H1 (cell line): ENCODE results near the gene XRCC6. TPM values are rescaled to one million over a fixed set of nuclear protein-coding genes. Genes with fewer than 3 reads are reported as not detected.
A peak's percentile ranks its signal among the peaks of the same experiment; 100 is the strongest.

Experiments used
- CTCF ChIA-PET: fragments of 300-600 bp; sonication (Branson Sonifier 250); formaldehyde crosslinking; loops from one replicate; lab custom pipeline; 2021; ENCODE audit not compliant: partially characterized antibody; lab: Charles Lee
- POLR2A ChIA-PET: fragments of 300-600 bp; sonication (Branson Sonifier 250); formaldehyde crosslinking; loops from one replicate; lab custom pipeline; 2021; ENCODE audit warnings: inconsistent platforms; ENCODE audit not compliant: partially characterized antibody; lab: Charles Lee
- DNase-seq, 2 experiments: peaks; one replicate each; pipeline versions ENCODE4 v3.0.0 to v3.0.0-alpha.2; 2010 to 2022; ENCODE audit warnings: low spot score in 2 of 2, low read depth in 1 of 2, mixed read lengths in 1 of 2
- FAIRE-seq: peaks from 2 replicates; lab custom pipeline; 2011; peaks lifted over from hg19 to GRCh38; lab: Jason Lieb, UNC
- H2AFZ ChIP-seq: 2 replicates; pipeline ENCODE4 v1.8.1; 2012; ENCODE audit warnings: low read length, inconsistent platforms
- H2AK5ac ChIP-seq: 2 replicates; pipeline ENCODE4 v1.6.1; 2013; ENCODE audit warnings: low read depth, low read length
- H2BK120ac ChIP-seq: replicated peaks from 2 replicates; pipeline ENCODE3; 2013; ENCODE audit warnings: low read depth, low read length, inconsistent platforms
- H2BK12ac ChIP-seq: 2 replicates; pipeline ENCODE4 v1.6.1; 2013; ENCODE audit warnings: low read depth, low read length
- H2BK15ac ChIP-seq: 2 replicates; pipeline ENCODE4 v1.6.1; 2013; ENCODE audit warnings: low read length
- H2BK20ac ChIP-seq: 2 replicates; pipeline ENCODE4 v1.6.1; 2013; ENCODE audit warnings: low read length
- H2BK5ac ChIP-seq: 2 replicates; pipeline ENCODE4 v1.6.1; 2013; ENCODE audit warnings: low read depth, low read length
- H3K14ac ChIP-seq: 2 replicates; pipeline ENCODE4 v1.6.1; 2013; ENCODE audit warnings: inconsistent platforms; ENCODE audit not compliant: insufficient read length
- H3K18ac ChIP-seq: 2 replicates; pipeline ENCODE4 v1.6.1; 2013; ENCODE audit warnings: low read length; ENCODE audit errors: extremely low read depth
- H3K23ac ChIP-seq: 2 replicates; pipeline ENCODE4 v1.6.1; 2013; ENCODE audit warnings: inconsistent platforms; ENCODE audit not compliant: insufficient read length
- H3K23me2 ChIP-seq: 2 replicates; pipeline ENCODE4 v1.6.1; 2013; ENCODE audit warnings: low read depth, low read length
- H3K27ac ChIP-seq: 2 replicates; pipeline ENCODE4 v1.6.1; 2011; ENCODE audit warnings: low read depth, low read length, inconsistent platforms
- H3K27me3 ChIP-seq, 4 experiments: replicated peaks in 1 of 4; 1 replicate in 1 of 4; 2 replicates in 3 of 4; pipeline versions ENCODE4 v1.6.1 to v1.8.1; 2011 to 2013; ENCODE audit warnings: low read length in 3 of 4, mild to moderate bottlenecking in 3 of 4, inconsistent platforms in 2 of 4, mixed read lengths in 2 of 4, moderate library complexity in 1 of 4; ENCODE audit not compliant: control insufficient read depth in 3 of 4, insufficient read depth in 3 of 4; ENCODE audit errors: extremely low read depth in 1 of 4
- H3K36me3 ChIP-seq, 4 experiments: 2 replicates each; pipeline versions ENCODE4 v1.6.1 to v1.8.1; 2011 to 2013; ENCODE audit warnings: mild to moderate bottlenecking in 4 of 4, low read length in 3 of 4, moderate library complexity in 2 of 4, control low read depth in 1 of 4, inconsistent platforms in 1 of 4; ENCODE audit not compliant: insufficient read depth in 4 of 4, control insufficient read depth in 2 of 4
- H3K4ac ChIP-seq: replicated peaks from 2 replicates; pipeline ENCODE3; 2013; ENCODE audit warnings: low read length, low read depth, mixed read lengths, inconsistent platforms; ENCODE audit not compliant: insufficient read length
- H3K4me1 ChIP-seq, 4 experiments: replicated peaks in 1 of 4; 1 replicate in 1 of 4; 2 replicates in 3 of 4; pipeline versions ENCODE4 v1.6.1 to v1.8.1; 2011 to 2013; ENCODE audit warnings: low read length in 3 of 4, inconsistent platforms in 2 of 4, mixed read lengths in 1 of 4; ENCODE audit not compliant: insufficient read depth in 4 of 4, control insufficient read depth in 3 of 4
- H3K4me2 ChIP-seq, 2 experiments: 2 replicates each; pipeline versions ENCODE4 v1.6.1 to v1.8.1; 2011 to 2013; ENCODE audit warnings: low read depth in 2 of 2, low read length in 2 of 2, control low read depth in 1 of 2, inconsistent platforms in 1 of 2, mild to moderate bottlenecking in 1 of 2; ENCODE audit not compliant: insufficient read depth in 1 of 2
- H3K4me3 ChIP-seq, 4 experiments: fragments of 200-600, 300-600 bp in 1 of 4; sonication (generic), shearing (Covaris generic), sonication (Bioruptor Twin) in 1 of 4; 2 replicates each; pipeline versions ENCODE4 v1.5.1 to v1.8.1; 2011 to 2016; ENCODE audit warnings: low read length in 4 of 4, low read depth in 3 of 4, control low read depth in 2 of 4, inconsistent platforms in 2 of 4, mild to moderate bottlenecking in 2 of 4, mixed read lengths in 1 of 4, moderate library complexity in 1 of 4; ENCODE audit not compliant: insufficient read depth in 2 of 4; ENCODE audit errors: extremely low read depth in 1 of 4
- H3K56ac ChIP-seq: replicated peaks from 2 replicates; pipeline ENCODE3; 2013; ENCODE audit warnings: low read depth, mild to moderate bottlenecking, mixed read lengths, low read length, inconsistent platforms; ENCODE audit not compliant: insufficient read length
- H3K79me1 ChIP-seq: 2 replicates; pipeline ENCODE4 v1.6.1; 2013; ENCODE audit warnings: low read depth, low read length, control low read depth
- H3K79me2 ChIP-seq, 2 experiments: 2 replicates each; pipeline versions ENCODE4 v1.6.1 to v1.8.1; 2012 to 2013; ENCODE audit warnings: low read length in 2 of 2, mild to moderate bottlenecking in 2 of 2, inconsistent platforms in 1 of 2; ENCODE audit not compliant: insufficient read depth in 2 of 2, control insufficient read depth in 1 of 2
- H3K9ac ChIP-seq, 4 experiments: replicated peaks in 1 of 4; 1 replicate in 1 of 4; 2 replicates in 3 of 4; pipeline versions ENCODE4 v1.6.1 to v1.8.1; 2011 to 2013; ENCODE audit warnings: low read depth in 3 of 4, low read length in 3 of 4, control low read depth in 2 of 4, mild to moderate bottlenecking in 2 of 4, moderate library complexity in 2 of 4, inconsistent platforms in 1 of 4; ENCODE audit errors: extremely low read depth in 1 of 4
- H3K9me3 ChIP-seq, 2 experiments: 2 replicates each; pipeline versions ENCODE4 v1.6.1 to v1.8.1; 2012 to 2013; ENCODE audit warnings: mild to moderate bottlenecking in 2 of 2, moderate library complexity in 2 of 2, control low read depth in 1 of 2, inconsistent platforms in 1 of 2, low read depth in 1 of 2, low read length in 1 of 2, mixed read lengths in 1 of 2; ENCODE audit not compliant: insufficient read depth in 2 of 2
- H4K20me1 ChIP-seq, 2 experiments: replicated peaks in 1 of 2; 2 replicates each; pipeline versions ENCODE3 to v1.8.1; 2011 to 2013; ENCODE audit warnings: inconsistent platforms in 2 of 2, low read length in 2 of 2, mild to moderate bottlenecking in 1 of 2; ENCODE audit not compliant: insufficient read depth in 2 of 2, control insufficient read depth in 1 of 2
- H4K5ac ChIP-seq: 2 replicates; pipeline ENCODE4 v1.6.1; 2013; ENCODE audit warnings: low read length, low read depth, mixed read lengths, inconsistent platforms; ENCODE audit not compliant: insufficient read length
- H4K8ac ChIP-seq: 2 replicates; pipeline ENCODE4 v1.8.0; 2013; ENCODE audit warnings: mild to moderate bottlenecking, moderate library complexity, low read length, inconsistent platforms; ENCODE audit not compliant: insufficient read depth; ENCODE audit errors: extremely low read depth
- H4K91ac ChIP-seq: replicated peaks from 2 replicates; pipeline ENCODE3; 2013; ENCODE audit warnings: low read length, mixed read lengths, inconsistent platforms; ENCODE audit not compliant: insufficient read length
- BCL11A ChIP-seq, 2 experiments: IDR thresholded peaks; one replicate each; pipeline ENCODE4 v1.6.1; 2011; ENCODE audit warnings: low read depth in 2 of 2, low read length in 2 of 2, mild to moderate bottlenecking in 2 of 2
- BRCA1 ChIP-seq: IDR thresholded peaks from 2 replicates; pipeline ENCODE4 v1.6.1; 2012; ENCODE audit warnings: low read depth, low read length, improper control_type of control experiment
- CBX5 ChIP-seq: fragments of 300-800, 300-1000 bp; sonication (generic); IDR thresholded peaks from 2 replicates; pipeline ENCODE4 v1.7.1; 2016; ENCODE audit warnings: antibody characterized with exemption, low read length, low read depth
- CBX8 ChIP-seq: fragments of 300-800, 300-1000 bp; sonication (generic); IDR thresholded peaks from 2 replicates; pipeline ENCODE4 v1.7.1; 2016; ENCODE audit warnings: low read depth, low read length, borderline replicate concordance
- CEBPB ChIP-seq: IDR thresholded peaks from 2 replicates; pipeline ENCODE4 v1.6.1; 2012; ENCODE audit warnings: low read depth, low read length
- CHD2 ChIP-seq: IDR thresholded peaks from 2 replicates; pipeline ENCODE4 v1.6.1; 2012; ENCODE audit warnings: low read length, improper control_type of control experiment
- GTF2F1 ChIP-seq: IDR thresholded peaks from 2 replicates; pipeline ENCODE4 v1.6.1; 2012; ENCODE audit warnings: low read depth, low read length, improper control_type of control experiment, borderline replicate concordance
- KDM5A ChIP-seq: fragments of 200-600 bp; IDR thresholded peaks from 2 replicates; pipeline ENCODE4 v1.7.1; 2012; ENCODE audit warnings: mild to moderate bottlenecking, low read length, inconsistent platforms, mixed read lengths
- POLR2A ChIP-seq, 2 experiments: IDR thresholded peaks; 1 replicate in 1 of 2; 2 replicates in 1 of 2; pipeline ENCODE4 v1.6.1; 2011; ENCODE audit warnings: low read depth in 2 of 2, low read length in 2 of 2, mild to moderate bottlenecking in 2 of 2; ENCODE audit errors: control extremely low read depth in 1 of 2
- TAF1 ChIP-seq: IDR thresholded peaks from 2 replicates; pipeline ENCODE4 v1.6.1; 2011; ENCODE audit warnings: mild to moderate bottlenecking, low read depth, low read length
- ZNF274 ChIP-seq: IDR thresholded peaks from 2 replicates; pipeline ENCODE4 v1.7.0; 2012; ENCODE audit warnings: low read length, borderline replicate concordance; ENCODE audit errors: extremely low read depth
- WGBS, 2 experiments: shearing (Covaris generic) in 1 of 2; methylation state at CpG; one replicate each; pipeline versions ENCODE4 v1.1.6 to v1.1.7; 2013 to 2015; ENCODE audit warnings: low lambda C conversion rate in 2 of 2, mixed read lengths in 2 of 2, inconsistent platforms in 1 of 2, low coverage in 1 of 2, missing lambda C conversion rate in 1 of 2; ENCODE audit not compliant: insufficient replicate concordance in 2 of 2, insufficient coverage in 1 of 2, insufficient read length in 1 of 2; ENCODE audit errors: extremely low coverage in 1 of 2, missing lambda C conversion rate in 1 of 2; 5-methylcytosine and 5-hydroxymethylcytosine counted together
- polyA plus RNA-seq, 7 experiments: library from polyadenylated mRNA; depleted of rRNA in 3 of 7; stranded (reverse) in 5 of 7; unstranded in 2 of 7; fragments of >200 nt in 5 of 7; fragments of 200-250 nt in 2 of 7; gene quantifications; 1 replicate in 5 of 7; 2 replicates in 1 of 7; 4 replicates in 1 of 7; pipeline versions ENCODE4 v1.2.1 to v1.2.3, GENCODE V29; 2011 to 2013; ENCODE audit warnings: missing spikeins in 2 of 7, mixed read lengths in 2 of 7
- total RNA-seq: library from RNA; stranded (reverse); fragmentation: NEBNext Ultra II Directional; extraction: Animal tissue kit (Norgen Biotek cat#: 25700); gene quantifications from 2 replicates; pipeline ENCODE4 v1.2.1, GENCODE V29; 2021

Gene XRCC6
- total and polyA plus RNA-seq, 2 of the 8 experiments (the other 6 are each of a cell fraction or from before 2014, with no cell fraction given), result 150 to 490 TPM

- Histone ChIP-seq H3K27ac (peak overlapping the region; percentile 73), H3K4me3 (peak overlapping the region; percentile 65 to 88 (median 75)), H2AFZ (no peak overlapping the region), H2BK120ac (no peak overlapping the region), H3K4me2 (peak overlapping the region; percentile 62 to 67), H2BK20ac (no peak overlapping the region), H3K36me3 (peaks cover 2 to 30% (median 18%) of the 10 kb centered on the region in 4 experiments; a peak in 7 of 8 replicates), H3K4me1 (no peaks in the 10 kb centered on the region; a peak in 1 of 7 replicates), H3K9ac (peak overlapping the region; percentile 51 to 78 (median 64)), H3K9me3 (no peaks in the 10 kb centered on the region), H3K27me3 (no peaks in the 10 kb centered on the region), H3K79me2 (peaks cover 13 to 83% of the 10 kb centered on the region in 2 experiments), H2BK12ac (0 out of 2 replicates have a peak overlapping the region, but pooled peaks have one; percentile 17), H3K4ac (no peak overlapping the region), H4K8ac (peak overlapping the region; percentile 69), H3K23ac (no peak overlapping the region), H2BK15ac (0 out of 2 replicates have a peak overlapping the region, but pooled peaks have one; percentile 72), H4K5ac (peak overlapping the region; percentile 58), H3K56ac (no peak overlapping the region), H3K18ac (no peak overlapping the region), H2AK5ac (no peak overlapping the region; the same call in 1 of the 2 replicates), H4K20me1 (peaks cover 0 to 12% of the 10 kb centered on the region in 2 experiments), H3K23me2 (no peaks in the 10 kb centered on the region), H3K14ac (no peak overlapping the region), H4K91ac (no peak overlapping the region), H2BK5ac (peak overlapping the region; percentile 71), H3K79me1 (peaks cover 9% of the 10 kb centered on the region; the same call in 1 of the 2 replicates)
- FAIRE-seq (no peak), DNase-seq (peak in 1 of 2 experiments; percentile 92)
- WGBS, 2 experiments, result 43% methylated on average over 49 of the region's 50 CpGs; no CpG with 5 or more reads in 1 of the 2 experiments
- ChIA-PET CTCF (interaction anchor here (0.7 to 2.4 kb wide), 3 partner anchors 8 to 293 kb away, joined by 3 to 11 read pairs (median 4); no protein-coding TSS in a partner anchor), POLR2A (interaction anchor here (0.6 to 3.9 kb wide), 5 partner anchors 15 to 151 kb away, joined by 3 to 15 read pairs (median 3); partner anchors contain the start of genes CCDC134, MEI1 and SREBF2)
- TF ChIP-seq KDM5A, result no peak
- TF ChIP-seq BRCA1, result no peak
- no peak for TF ChIP-seq CBX5
- no peak for TF ChIP-seq CHD2
- no peak for TF ChIP-seq GTF2F1
- no peak for TF ChIP-seq CEBPB
- peak; percentile 57; the same call in 1 of the 2 replicates for TF ChIP-seq TAF1
- TF ChIP-seq CBX8, result no peak
- no peak for TF ChIP-seq BCL11A (IDR thresholded peaks at IDR 0.05; ENCODE audit: low read depth in 2 of 2, low read length in 2 of 2)
- TF ChIP-seq ZNF274, result no peak
- peak in 1 of 2 experiments; percentile 67; a peak in 2 of 3 replicates for TF ChIP-seq POLR2A (IDR thresholded peaks at IDR 0.05; ENCODE audit: control extremely low read depth in 1 of 2, low read depth in 2 of 2, low read length in 2 of 2)
These were observed 61.1 kb downstream of the XRCC6 start for GRCh38 chr22:41682033-41682807.
